NT2/D1 (cell line): ENCODE measurements around the gene MYO15B.

Experiments
- DNase-seq: peaks from one replicate; pipeline ENCODE4 v3.0.0-alpha.2; 2011; ENCODE audit warnings: low read depth, low spot score
- H3K27me3 ChIP-seq: 2 replicates; pipeline ENCODE4 v1.6.0; 2011; ENCODE audit warnings: mild to moderate bottlenecking; ENCODE audit not compliant: insufficient read length, insufficient read depth
- H3K36me3 ChIP-seq: 2 replicates; pipeline ENCODE4 v1.6.1; 2011; ENCODE audit warnings: mild to moderate bottlenecking, low read length, mixed read lengths; ENCODE audit not compliant: insufficient read depth, insufficient read length
- H3K4me1 ChIP-seq: 2 replicates; pipeline ENCODE4 v1.5.1; 2011; ENCODE audit not compliant: insufficient read depth, insufficient read length
- H3K4me3 ChIP-seq: 2 replicates; pipeline ENCODE4 v1.5.1; 2011; ENCODE audit warnings: low read depth; ENCODE audit not compliant: insufficient read length
- H3K9ac ChIP-seq: 2 replicates; pipeline ENCODE4 v1.6.0; 2011; ENCODE audit warnings: low read depth; ENCODE audit not compliant: insufficient read length
- H3K9me3 ChIP-seq: 2 replicates; pipeline ENCODE4 v1.5.1; 2011; ENCODE audit warnings: mild to moderate bottlenecking, low read length; ENCODE audit not compliant: insufficient read depth
- SUZ12 ChIP-seq: IDR thresholded peaks from 2 replicates; pipeline ENCODE4 v1.6.1; 2011; ENCODE audit not compliant: insufficient read length, insufficient read depth; ENCODE audit errors: extremely low read depth
- YY1 ChIP-seq: IDR thresholded peaks from 2 replicates; pipeline ENCODE4 v1.6.1; 2011; ENCODE audit not compliant: insufficient read length, insufficient read depth
- ZNF274 ChIP-seq: IDR thresholded peaks from 2 replicates; pipeline ENCODE4 v1.6.1; 2011; ENCODE audit warnings: mild to moderate bottlenecking, low read depth, low read length

Gene MYO15B

GRCh38 chr17:75619506-75620431, 32.2 kb downstream of the MYO15B start:
- H3K9ac ChIP-seq = peak overlapping the region; percentile 61
- H3K27me3 ChIP-seq = no peaks in the 10 kb centered on the region
- peaks cover under 1% of the 10 kb centered on the region for H3K36me3 ChIP-seq
- no peaks in the 10 kb centered on the region for H3K9me3 ChIP-seq
- DNase-seq = peak; percentile 49
- peaks cover 23% of the 10 kb centered on the region for H3K4me1 ChIP-seq
- no peak for TF ChIP-seq ZNF274
- TF ChIP-seq SUZ12 = no peak
- no peak for TF ChIP-seq YY1
- H3K4me3 ChIP-seq = no peak overlapping the region

GRCh38 chr17:75621489-75621888, 33.9 kb downstream of the MYO15B start:
- DNase-seq = no peak
- Histone ChIP-seq H3K36me3 (peaks cover 17% of the 10 kb centered on the region), H3K9me3 (no peaks in the 10 kb centered on the region), H3K4me1 (peaks cover 32% of the 10 kb centered on the region), H3K27me3 (no peaks in the 10 kb centered on the region), H3K9ac (no peak overlapping the region), H3K4me3 (no peak overlapping the region)
- TF ChIP-seq YY1 = no peak
- no peak for TF ChIP-seq SUZ12
- TF ChIP-seq ZNF274 = no peak

- no peak overlapping the region for H3K4me3 ChIP-seq
- H3K9me3 ChIP-seq = no peaks in the 10 kb centered on the region
- H3K36me3 ChIP-seq = peaks cover 22% of the 10 kb centered on the region
- no peak for DNase-seq
- no peak for TF ChIP-seq YY1
- TF ChIP-seq SUZ12 = no peak
- no peak for TF ChIP-seq ZNF274
- no peaks in the 10 kb centered on the region for H3K27me3 ChIP-seq
- H3K4me1 ChIP-seq = peaks cover 32% of the 10 kb centered on the region
- H3K9ac ChIP-seq = no peak overlapping the region
Observed at GRCh38 chr17:75622076-75622475, 34.5 kb downstream of the MYO15B start.

GRCh38 chr17:75622771-75623273, 35.2 kb downstream of the MYO15B start:
- TF ChIP-seq ZNF274 (no peak), SUZ12 (no peak), YY1 (no peak)
- H3K27me3 ChIP-seq = no peaks in the 10 kb centered on the region
- peaks cover 32% of the 10 kb centered on the region for H3K4me1 ChIP-seq
- H3K4me3 ChIP-seq = no peak overlapping the region
- peaks cover 27% of the 10 kb centered on the region for H3K36me3 ChIP-seq
- DNase-seq = no peak
- H3K9me3 ChIP-seq = no peaks in the 10 kb centered on the region
- no peak overlapping the region for H3K9ac ChIP-seq

- no peaks in the 10 kb centered on the region for H3K27me3 ChIP-seq
- H3K9ac ChIP-seq = no peak overlapping the region
- H3K9me3 ChIP-seq = no peaks in the 10 kb centered on the region
- no peak overlapping the region for H3K4me3 ChIP-seq
- H3K4me1 ChIP-seq = peaks cover 34% of the 10 kb centered on the region
- no peak for DNase-seq
- H3K36me3 ChIP-seq = peaks cover 33% of the 10 kb centered on the region
- no peak for TF ChIP-seq ZNF274
- TF ChIP-seq YY1 = no peak
- no peak for TF ChIP-seq SUZ12
Observed at GRCh38 chr17:75623386-75623785, 35.8 kb downstream of the MYO15B start.

GRCh38 chr17:75624021-75624420, 36.4 kb downstream of the MYO15B start:
- Histone ChIP-seq H3K27me3 (no peaks in the 10 kb centered on the region), H3K9me3 (no peaks in the 10 kb centered on the region), H3K9ac (no peak overlapping the region), H3K36me3 (peaks cover 38% of the 10 kb centered on the region), H3K4me3 (no peak overlapping the region), H3K4me1 (peaks cover 34% of the 10 kb centered on the region)
- no peak for DNase-seq
- TF ChIP-seq YY1 = no peak
- no peak for TF ChIP-seq ZNF274
- TF ChIP-seq SUZ12 = no peak

- Histone ChIP-seq H3K4me1 (peaks cover 32% of the 10 kb centered on the region), H3K9ac (no peak overlapping the region), H3K4me3 (no peak overlapping the region), H3K27me3 (no peaks in the 10 kb centered on the region), H3K9me3 (no peaks in the 10 kb centered on the region), H3K36me3 (peaks cover 46% of the 10 kb centered on the region)
- no peak for TF ChIP-seq ZNF274
- no peak for TF ChIP-seq SUZ12
- TF ChIP-seq YY1 = no peak
- no peak for DNase-seq
Observed at GRCh38 chr17:75624714-75625345, 37.2 kb downstream of the MYO15B start.
